ENCODE results near the gene POLR3A. TPM values are rescaled to one million over a fixed set of nuclear protein-coding genes. Genes with fewer than 3 reads are reported as not detected.

POLR3A gene
- total RNA-seq, 1 experiment from 2014 or later: 7.0 TPM

DNA sequence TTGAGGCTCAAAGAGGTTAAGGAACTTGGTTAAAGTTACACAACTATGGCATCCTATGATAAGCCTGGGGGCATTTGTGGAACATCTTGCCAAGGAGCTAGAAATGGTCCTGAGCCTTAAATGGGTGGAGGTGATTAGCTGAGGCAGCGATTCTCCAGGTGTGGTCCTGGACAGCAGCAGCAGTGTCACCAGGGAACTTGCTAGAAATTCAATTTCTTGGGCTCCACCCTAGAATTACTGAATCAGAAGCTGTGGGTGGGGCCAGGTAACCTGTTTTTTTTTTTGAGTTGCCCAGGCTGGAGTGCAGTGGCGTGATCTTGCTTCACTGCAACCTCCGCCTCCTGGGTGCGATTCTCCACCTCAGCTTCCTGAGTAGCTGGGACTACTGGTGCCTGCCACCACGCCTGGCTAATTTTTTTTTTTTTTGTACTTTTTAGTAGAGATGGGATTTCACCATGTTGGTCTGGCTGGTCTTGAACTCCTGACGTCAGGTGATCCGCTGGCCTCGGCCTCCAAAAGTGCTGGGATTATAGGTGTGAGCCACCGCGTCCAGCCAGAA, 17.5 kb upstream of the POLR3A start:
- no peak for DNase-seq (ENCODE audit: low read depth)

GRCh38 chr10:78045856-78046255, 16.5 kb upstream of the POLR3A start:
- DNase-seq (ENCODE audit: low read depth): no peak

DNA sequence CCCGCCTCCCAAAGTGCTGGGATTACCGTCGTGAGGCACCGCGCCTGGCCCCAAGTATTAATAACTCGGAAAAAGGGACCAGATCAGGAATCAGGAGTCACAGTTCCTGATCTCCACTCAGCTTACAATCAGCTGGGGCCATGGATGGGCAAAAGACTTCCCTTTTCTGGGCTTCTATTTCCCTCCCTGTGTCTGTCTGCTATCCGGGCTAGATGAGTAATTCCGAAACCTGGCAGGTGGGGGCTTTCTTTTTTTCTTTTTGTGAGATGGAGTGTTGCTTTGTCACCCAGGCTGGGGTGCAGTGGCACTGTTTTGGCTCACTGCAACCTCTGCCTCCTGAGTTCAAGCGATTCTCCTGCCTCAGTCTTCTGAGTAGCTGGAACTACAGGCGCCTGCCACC, 15.9 kb upstream of the POLR3A start:
- no peak for DNase-seq (ENCODE audit: low read depth)

- no peak for DNase-seq (ENCODE audit: low read depth)
Measured at GRCh38 chr10:78044699-78045098, 15.4 kb upstream of the POLR3A start.

DNA sequence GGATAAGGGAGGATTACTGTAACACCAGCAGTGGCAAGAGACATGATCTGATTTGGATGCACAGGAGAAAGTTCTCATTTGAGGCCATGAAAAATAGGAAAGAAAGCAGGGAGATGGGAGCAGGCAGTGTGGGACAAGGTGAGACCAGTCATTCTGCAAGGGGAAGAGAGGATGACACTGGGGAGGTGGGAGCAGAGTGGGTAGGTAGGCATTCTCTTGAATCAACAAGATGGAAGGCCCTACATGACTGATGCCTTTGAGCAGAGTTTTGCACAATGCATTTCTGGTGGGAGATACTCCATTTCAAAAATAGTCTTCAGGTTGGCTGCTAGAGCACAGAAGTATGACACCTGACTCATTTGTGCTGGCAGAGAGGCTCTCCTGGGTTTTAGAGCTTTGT, 14.9 kb upstream of the POLR3A start:
- no peak for DNase-seq (ENCODE audit: low read depth)

GRCh38 chr10:78042752-78043104, 13.4 kb upstream of the POLR3A start:
- DNase-seq (ENCODE audit: low read depth): no peak

- no peak for DNase-seq (ENCODE audit: low read depth)
Measured at GRCh38 chr10:78042058-78042751, 12.9 kb upstream of the POLR3A start.

DNA sequence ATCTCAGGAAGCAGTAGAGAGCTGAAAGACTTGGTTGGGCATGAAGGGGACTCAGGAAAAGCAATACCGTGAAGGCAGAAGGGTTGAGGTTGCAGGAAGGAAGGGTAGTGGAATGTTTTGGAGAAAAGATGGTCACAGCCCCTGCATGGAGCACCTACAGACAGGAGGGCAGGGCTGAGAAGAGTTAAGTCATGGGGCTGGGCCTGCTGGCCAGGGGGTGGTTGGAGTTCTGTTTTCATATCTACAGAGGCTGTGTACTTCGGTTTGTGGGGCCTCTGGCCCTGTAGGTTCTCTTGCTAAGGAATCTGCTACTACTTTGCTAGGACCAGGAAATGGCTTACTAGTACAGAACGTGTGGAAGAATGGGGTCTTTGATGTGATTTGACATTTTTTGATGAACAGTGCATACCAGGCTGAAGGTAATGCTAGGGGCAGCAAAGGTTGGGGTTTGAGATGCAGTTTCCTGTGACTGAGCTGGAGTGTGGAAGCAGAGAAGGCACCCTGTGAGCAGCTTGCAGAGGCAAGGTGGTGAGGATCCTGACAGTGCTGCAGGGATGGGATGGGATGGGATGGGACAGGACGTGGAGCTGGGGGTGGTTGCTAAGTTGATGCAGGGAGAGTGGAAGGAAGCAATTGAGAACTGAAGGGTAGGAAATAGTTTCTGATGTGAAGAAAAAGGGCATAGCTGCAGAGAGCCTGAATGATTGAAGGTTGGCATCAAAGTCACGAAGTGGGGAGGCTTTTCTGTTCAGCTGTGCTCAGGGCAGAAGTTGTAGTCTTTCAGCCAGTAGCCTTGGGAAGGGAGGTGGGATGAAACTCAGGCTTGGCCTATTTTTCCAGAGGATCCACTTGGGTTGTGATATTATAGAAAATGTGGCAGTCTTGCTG, 12.1 kb upstream of the POLR3A start:
- no peak for DNase-seq (ENCODE audit: low read depth)

DNA sequence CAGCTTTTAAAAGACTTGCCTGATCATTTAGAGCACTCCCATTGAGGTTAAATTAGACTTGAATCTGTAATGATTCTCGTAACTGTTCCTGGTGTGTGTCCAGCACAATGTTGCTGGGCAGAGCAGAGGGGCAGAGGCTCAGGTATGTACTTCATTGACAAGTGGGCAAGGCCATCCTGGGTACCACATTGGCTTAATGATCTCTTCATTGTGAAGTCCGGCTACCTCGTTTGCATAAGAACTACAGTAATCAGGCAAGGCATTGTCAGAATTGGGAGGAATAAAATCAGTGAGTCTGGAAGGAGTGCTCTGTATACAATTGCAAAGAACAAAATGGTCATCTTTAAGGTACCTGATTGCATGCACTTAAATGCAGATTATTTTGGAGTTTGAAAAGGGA, 10.4 kb upstream of the POLR3A start:
- no peak for DNase-seq (ENCODE audit: low read depth)

- no peak for DNase-seq (ENCODE audit: low read depth)
Measured at GRCh38 chr10:78038791-78039547, 9.7 kb upstream of the POLR3A start.

- no peak for DNase-seq (ENCODE audit: low read depth)
Measured at GRCh38 chr10:78038105-78038504, 8.8 kb upstream of the POLR3A start.

DNA sequence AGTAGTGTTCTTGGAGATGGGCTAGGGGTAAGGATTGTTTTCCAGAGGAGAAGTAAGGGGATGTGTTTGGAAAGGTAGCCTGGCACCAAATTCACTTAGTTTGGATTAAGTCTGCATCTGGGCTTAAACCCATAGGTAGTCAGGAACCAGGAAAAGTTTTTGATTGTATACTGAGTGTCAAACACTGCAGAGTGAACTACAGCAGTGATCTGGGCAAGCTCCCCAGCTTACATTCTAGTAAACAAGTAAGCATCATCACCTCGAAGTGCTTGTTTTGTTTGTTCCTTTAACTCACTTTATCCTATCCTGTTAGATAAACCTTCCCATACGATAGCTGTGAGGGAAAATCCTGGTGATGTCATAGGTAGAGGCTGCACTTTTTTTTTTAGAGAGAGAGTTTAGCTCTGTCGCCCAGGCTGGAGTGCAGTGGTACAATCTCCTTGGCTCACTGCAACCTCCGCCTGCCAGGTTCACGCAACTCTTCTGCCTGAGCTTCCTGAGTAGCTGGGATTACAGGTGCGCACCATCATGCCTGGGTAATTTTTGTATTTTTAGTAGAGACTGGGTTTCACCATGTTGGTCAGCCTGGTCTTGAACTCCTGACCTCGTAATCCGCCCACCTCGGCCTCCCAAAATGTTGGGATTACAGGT, 6.7 kb upstream of the POLR3A start:
- no peak for DNase-seq (ENCODE audit: low read depth)

DNA sequence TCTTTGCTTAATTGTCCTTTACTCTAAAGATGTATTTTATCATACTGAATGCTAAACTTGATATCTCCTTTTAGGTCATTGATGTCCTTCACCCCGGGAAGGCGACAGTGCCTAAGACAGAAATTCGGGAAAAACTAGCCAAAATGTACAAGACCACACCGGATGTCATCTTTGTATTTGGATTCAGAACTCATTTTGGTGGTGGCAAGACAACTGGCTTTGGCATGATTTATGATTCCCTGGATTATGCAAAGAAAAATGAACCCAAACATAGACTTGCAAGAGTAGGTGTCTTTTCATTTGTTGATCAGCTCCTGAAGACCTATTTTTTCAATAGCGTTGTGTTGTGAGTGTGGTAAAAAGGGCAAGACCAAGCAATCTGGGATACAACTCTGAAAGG, 6.1 kb upstream of the POLR3A start:
- no peak for DNase-seq (ENCODE audit: low read depth)

GRCh38 chr10:78035025-78035424, 5.7 kb upstream of the POLR3A start:
- no peak for DNase-seq (ENCODE audit: low read depth)

GRCh38 chr10:78033637-78034470, 4.5 kb upstream of the POLR3A start, which contains the start of gene RPS24:
RPS24 (plus strand) TSS chr10:78033863; CDS start chr10:78033902, 39 bp downstream.
- DNase-seq (ENCODE audit: low read depth): peak; percentile 94

GRCh38 chr10:78033387-78033636, 4.0 kb upstream of the POLR3A start:
- no peak for DNase-seq (ENCODE audit: low read depth)

GRCh38 chr10:78028438-78029268, 662 bp downstream of the POLR3A start:
- DNase-seq (ENCODE audit: low read depth): peak; percentile 41

GRCh38 chr10:78025685-78026364, 3.5 kb downstream of the POLR3A start:
- no peak for DNase-seq (ENCODE audit: low read depth)

DNA sequence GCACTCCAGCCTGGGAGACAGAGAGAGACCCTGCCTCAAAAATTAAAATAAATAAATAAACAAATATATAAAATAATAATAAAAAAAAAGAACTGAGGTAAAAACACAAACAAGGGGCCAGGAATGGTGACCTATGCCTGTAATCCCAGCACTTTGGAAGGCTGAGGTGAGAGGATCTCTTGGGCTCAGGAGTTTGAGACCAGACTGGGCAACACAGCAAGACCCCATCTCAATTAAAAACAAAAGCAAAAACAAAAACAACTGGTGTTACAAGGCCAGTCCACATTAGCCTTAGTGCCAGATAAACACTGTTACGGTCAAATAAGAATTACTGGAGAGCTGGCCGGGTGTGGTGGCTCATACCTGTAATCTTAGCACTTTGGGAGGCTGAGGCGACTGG, 5.6 kb downstream of the POLR3A start:
- no peak for DNase-seq (ENCODE audit: low read depth)

Data from RPMI7951 (cell line).